HCT116 (cell line): ENCODE data around the gene APBA3. TPM values are rescaled to one million over a fixed set of nuclear protein-coding genes. Genes with fewer than 3 reads are reported as not detected.

Source experiments
- ATAC-seq: fragments of 200-7000 bp; cut with Tn5 transposase; 2 replicates; pipeline ENCODE4 v1.9.1; 2020; ENCODE audit warnings: mild to moderate bottlenecking, moderate library complexity
- BruUV-seq: library from RNA; stranded (reverse); fragments of 400-500 nt; replicated peaks from 2 replicates; lab custom pipeline; 2021; lab: Mats Ljungman, UMichigan
- CTCF ChIA-PET: fragments of 300-600 bp; sonication (Branson Sonifier 250); formaldehyde crosslinking; loops from one replicate; lab custom pipeline; 2021; ENCODE audit warnings: antibody characterized with exemption; lab: Charles Lee
- POLR2A ChIA-PET: fragments of 300-600, 350-600 bp; sonication (Branson Sonifier 250); formaldehyde crosslinking; loops from one replicate; lab custom pipeline; 2021; ENCODE audit warnings: antibody characterized with exemption; lab: Charles Lee
- RAD21 ChIA-PET, 2 experiments: fragments of 300-600 bp; sonication (Branson Sonifier 250); formaldehyde crosslinking; loops; one replicate each; lab custom pipeline; 2023; ENCODE audit warnings: low total read pairs in 2 of 2; ENCODE audit not compliant: uncharacterized antibody in 2 of 2, unreplicated experiment in 2 of 2, low non-redundant PET in 1 of 2; lab: Charles Lee
- DNase-seq: peaks from one replicate; pipeline ENCODE4 v3.0.0-alpha.2; 2010; ENCODE audit warnings: low read depth, low spot score
- H2AFZ ChIP-seq: fragments of 200-600 bp; shearing (Covaris generic), sonication (generic); 2 replicates; pipeline ENCODE4 v1.6.1; 2017; ENCODE audit warnings: low read depth, mixed run types, mixed read lengths, antibody characterized with exemption, low read length; ENCODE audit not compliant: poor library complexity, severe bottlenecking
- H3K27ac ChIP-seq: 2 replicates; pipeline ENCODE4 v1.5.1; 2012; ENCODE audit warnings: low read depth, low read length
- H3K27me3 ChIP-seq: fragments of 200-600 bp; sonication (generic); 2 replicates; pipeline ENCODE4 v1.6.1; 2016; ENCODE audit warnings: mixed run types, low read length, mixed read lengths; ENCODE audit not compliant: insufficient read depth
- H3K36me3 ChIP-seq, 2 experiments: fragments of 200-500 bp in 1 of 2; fragments of 200-600 bp in 1 of 2; sonication (Bioruptor generic) in 1 of 2; sonication (generic) in 1 of 2; 2 replicates each; pipeline versions ENCODE4 v1.5.1 to v1.6.1; 2014 to 2016; ENCODE audit warnings: low read length in 2 of 2, inconsistent platforms in 1 of 2, mixed read lengths in 1 of 2, mixed run types in 1 of 2; ENCODE audit not compliant: insufficient read depth in 2 of 2, control insufficient read depth in 1 of 2
- H3K4me1 ChIP-seq, 2 experiments: fragments of 200-600 bp in 1 of 2; sonication (generic) in 1 of 2; 2 replicates each; pipeline versions ENCODE4 v1.5.1 to v1.6.1; 2012 to 2017; ENCODE audit warnings: low read length in 2 of 2, inconsistent platforms in 1 of 2, mild to moderate bottlenecking in 1 of 2, mixed read lengths in 1 of 2, mixed run types in 1 of 2, moderate library complexity in 1 of 2; ENCODE audit not compliant: insufficient read depth in 2 of 2, control insufficient read depth in 1 of 2
- H3K4me2 ChIP-seq: fragments of 200-600 bp; sonication (generic); 2 replicates; pipeline ENCODE4 v1.6.1; 2017; ENCODE audit warnings: mixed run types, low read length, mixed read lengths
- H3K4me3 ChIP-seq, 2 experiments: fragments of 200-600 bp in 1 of 2; sonication (generic) in 1 of 2; replicated peaks in 1 of 2; 2 replicates each; pipeline ENCODE4 v1.5.1; 2011 to 2016; ENCODE audit warnings: low read length in 2 of 2, control low read depth in 1 of 2, low read depth in 1 of 2, mild to moderate bottlenecking in 1 of 2, mixed read lengths in 1 of 2, mixed run types in 1 of 2
- H3K79me2 ChIP-seq: fragments of 200-600 bp; sonication (generic); 2 replicates; pipeline ENCODE4 v1.6.1; 2017; ENCODE audit warnings: mild to moderate bottlenecking, mixed run types, low read length, moderate library complexity, mixed read lengths; ENCODE audit not compliant: insufficient read depth
- H3K9ac ChIP-seq: fragments of 200-600 bp; sonication (generic); 2 replicates; pipeline ENCODE4 v1.6.1; 2016; ENCODE audit warnings: low read length, mixed read lengths
- H3K9me2 ChIP-seq: fragments of 200-600 bp; sonication (generic), shearing (Covaris generic); 2 replicates; pipeline ENCODE4 v1.6.1; 2017; ENCODE audit warnings: mixed run types, mild to moderate bottlenecking, moderate library complexity; ENCODE audit not compliant: insufficient read depth
- H3K9me3 ChIP-seq, 2 experiments: fragments of 200-500 bp in 1 of 2; fragments of 200-600 bp in 1 of 2; sonication (Bioruptor generic) in 1 of 2; sonication (generic) in 1 of 2; 2 replicates each; pipeline ENCODE4 v1.6.1; 2014 to 2017; ENCODE audit warnings: low read length in 2 of 2, mixed read lengths in 2 of 2, inconsistent platforms in 1 of 2, low read depth in 1 of 2, mild to moderate bottlenecking in 1 of 2, mixed run types in 1 of 2, moderate library complexity in 1 of 2; ENCODE audit not compliant: control insufficient read depth in 1 of 2, insufficient read depth in 1 of 2
- H4K20me1 ChIP-seq: fragments of 200-600 bp; sonication (generic), shearing (Covaris generic); 2 replicates; pipeline ENCODE4 v1.6.1; 2017; ENCODE audit warnings: mixed run types, mild to moderate bottlenecking, moderate library complexity; ENCODE audit not compliant: insufficient read depth
- CTCF ChIP-seq, 3 experiments: fragments of 200-600 bp in 1 of 3; sonication (generic) in 1 of 3; IDR thresholded peaks in 2 of 3; conservative IDR thresholded peaks in 1 of 3; 2 replicates each; pipeline ENCODE4 v1.5.1; 2012 to 2017; ENCODE audit warnings: low read depth in 2 of 3, low read length in 2 of 3, antibody characterized with exemption in 1 of 3, borderline replicate concordance in 1 of 3, control low read depth in 1 of 3, mild to moderate bottlenecking in 1 of 3, mixed read lengths in 1 of 3, mixed run types in 1 of 3, moderate library complexity in 1 of 3; ENCODE audit not compliant: insufficient read depth in 1 of 3
- EGR1 ChIP-seq: IDR thresholded peaks from 2 replicates; pipeline ENCODE4 v1.6.1; 2012; ENCODE audit warnings: low read depth
- EZH2 ChIP-seq: fragments of 200-600 bp; sonication (generic); IDR thresholded peaks from 2 replicates; pipeline ENCODE4 v1.6.1; 2017; ENCODE audit warnings: antibody characterized with exemption, mixed run types
- EZH2phosphoT487 ChIP-seq: fragments of 200-600 bp; IDR thresholded peaks from 2 replicates; pipeline ENCODE4 v1.6.1; 2018; ENCODE audit warnings: antibody characterized with exemption, borderline replicate concordance
- POLR2A ChIP-seq: IDR thresholded peaks from 2 replicates; pipeline ENCODE4 v1.7.0; 2011; ENCODE audit warnings: borderline replicate concordance; ENCODE audit not compliant: insufficient read depth, insufficient read length; ENCODE audit errors: extremely low read depth
- POLR2AphosphoS5 ChIP-seq: IDR thresholded peaks from 2 replicates; pipeline ENCODE4 v1.6.1; 2011; ENCODE audit warnings: mild to moderate bottlenecking, low read depth, low read length, moderate library complexity
- REST ChIP-seq: IDR thresholded peaks from 2 replicates; pipeline ENCODE4 v1.6.1; 2012; ENCODE audit warnings: low read depth
- SIN3A ChIP-seq: IDR thresholded peaks from 2 replicates; pipeline ENCODE4 v1.6.1; 2012; ENCODE audit warnings: low read depth
- ZFX ChIP-seq: fragments of 450-650 bp; IDR thresholded peaks from 2 replicates; pipeline ENCODE4 v1.6.1; 2017
- ZNF274 ChIP-seq: fragments of 200-500 bp; sonication (Bioruptor generic); IDR thresholded peaks from 2 replicates; pipeline ENCODE4 v1.6.1; 2014; ENCODE audit warnings: mild to moderate bottlenecking, low read depth, low read length, inconsistent platforms
- intact Hi-C: fragments of 100-400 bp; cut with micrococcal nuclease; formaldehyde crosslinking; loops from 2 replicates; pipeline ENCODE4 v1.10.0; 2022
- total RNA-seq: library from RNA; stranded (reverse); gene quantifications from one replicate; pipeline ENCODE4 v1.2.1, GENCODE V29; 2021; ENCODE audit not compliant: unreplicated experiment

Gene APBA3
- total RNA-seq, 1 experiment from 2014 or later = 29.5 TPM

GRCh38 chr19:3722443-3723109, 38.9 kb downstream of the APBA3 start (continued):
- TF ChIP-seq CTCF (IDR thresholded peaks at IDR 0.05 in 2 of 3, conservative IDR thresholded peaks at IDR 0.05 in 1 of 3; ENCODE audit: borderline replicate concordance in 1 of 3, insufficient read depth in 1 of 3, low read depth in 2 of 3, low read length in 2 of 3) (no peak), EZH2 (no peak)
- TF ChIP-seq, all 23 proteins: peak for 4

- H3K27me3 ChIP-seq = no peaks in the 10 kb centered on the region
- intact Hi-C loops = loop anchor here (10.0 kb wide), 1 partner anchor 483 kb away; no protein-coding TSS in a partner anchor
- H3K9me2 ChIP-seq = no peaks in the 10 kb centered on the region
- ATAC-seq (no peak), DNase-seq (no peak)
- H3K4me2 ChIP-seq = peak overlapping the region; percentile 97
- no peaks in the 10 kb centered on the region for H4K20me1 ChIP-seq
- no TSS peak for BruUV-seq
- H3K9me3 ChIP-seq = no peaks in the 10 kb centered on the region
- peaks cover 57 to 93% of the 10 kb centered on the region in 2 experiments for H3K4me1 ChIP-seq
- peak overlapping the region; percentile 33 for H3K27ac ChIP-seq
- ChIA-PET RAD21 (interaction anchor here (1.3 kb wide), 2 partner anchors 13 to 127 kb away, joined by 4 read pairs; partner anchors contain the start of gene TJP3 (in 1 of the 2)), POLR2A (interaction anchor here (0.6 to 1.9 kb wide), 5 partner anchors 12 to 562 kb away, joined by 3 to 10 read pairs (median 5); partner anchors contain the start of genes MRPL54 and TJP3), CTCF (interaction anchor here (0.6 to 2.3 kb wide), 4 partner anchors 13 to 218 kb away, joined by 3 to 9 read pairs (median 5); partner anchors contain the start of genes MRPL54 and TJP3)
- TF ChIP-seq SIN3A (no peak), REST (no peak), EGR1 (no peak), ZNF274 (no peak), ZFX (no peak), EZH2phosphoT487 (no peak), POLR2A (no peak), POLR2AphosphoS5 (no peak; the same call in 1 of the 2 replicates), EZH2 (no peak)
- H3K36me3 ChIP-seq = no peaks in the 10 kb centered on the region
- H3K9ac ChIP-seq = peak overlapping the region; percentile 60
- H2AFZ ChIP-seq = no peak overlapping the region
- peak overlapping the region; percentile 63 to 71 for H3K4me3 ChIP-seq
- no peaks in the 10 kb centered on the region for H3K79me2 ChIP-seq
Observed at GRCh38 chr19:3721887-3722442, 39.5 kb downstream of the APBA3 start.
